ENCODE data around the gene MOB3C. TPM values are rescaled to one million over a fixed set of nuclear protein-coding genes. Genes with fewer than 3 reads are reported as not detected.

The MOB3C gene
- polyA plus RNA-seq, 1 donor from 2014 or later = 0.41 TPM

DNA sequence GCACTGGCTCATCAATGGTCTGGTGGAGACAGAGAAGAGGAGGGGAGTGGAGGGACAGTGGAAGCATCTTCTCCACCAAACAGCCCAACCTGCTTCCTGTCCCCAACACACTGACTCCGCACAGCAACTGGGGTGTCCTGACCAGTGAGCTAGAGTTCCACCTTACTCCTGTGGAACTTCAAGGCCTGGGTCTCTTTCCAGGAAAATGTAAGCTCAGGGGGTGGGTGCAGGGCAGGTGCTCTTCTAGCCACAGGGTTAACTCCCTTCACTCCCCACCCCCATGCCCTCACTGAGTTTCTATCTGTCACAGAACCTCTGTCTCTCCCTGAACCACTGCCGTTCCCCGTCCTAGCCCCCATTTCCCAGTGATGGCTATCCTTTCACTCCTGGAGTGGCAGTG, 876 bp downstream of the MOB3C start:
- no peak overlapping the region for H3K27ac ChIP-seq (ENCODE audit: low read length)
- H3K79me2 ChIP-seq (replicated peaks; ENCODE audit: insufficient read depth, low read length) = no peaks in the 10 kb centered on the region
- no peaks in the 10 kb centered on the region for H3F3A ChIP-seq (ENCODE audit: insufficient read depth, low read length, poor library complexity, severe bottlenecking)
- H3K27me3 ChIP-seq (ENCODE audit: insufficient read depth, low read depth, low read length) = peaks cover 21% of the 10 kb centered on the region
- H3K4me3 ChIP-seq (ENCODE audit: low read length) = peak overlapping the region; percentile 68
- no peaks in the 10 kb centered on the region for H4K20me1 ChIP-seq (ENCODE audit: insufficient read depth)
- no peaks in the 10 kb centered on the region for H3K9me2 ChIP-seq (ENCODE audit: insufficient read depth, low read length)
- no peak for TF ChIP-seq POLR2AphosphoS5 (IDR thresholded peaks at IDR 0.05)
- H3K36me3 ChIP-seq (ENCODE audit: insufficient read depth, low read length) = no peaks in the 10 kb centered on the region
- H3K9ac ChIP-seq (ENCODE audit: low read length) = no peak overlapping the region
- H3K9me3 ChIP-seq (ENCODE audit: low read length) = no peaks in the 10 kb centered on the region
- no peak overlapping the region for H2AFZ ChIP-seq (ENCODE audit: low read depth, low read length)
- no peak overlapping the region for H3K4me2 ChIP-seq (ENCODE audit: low read length)

- H2AFZ ChIP-seq (ENCODE audit: low read depth, low read length) = no peak overlapping the region
- H3K27ac ChIP-seq (ENCODE audit: low read length) = no peak overlapping the region
- no peak overlapping the region for H3K9ac ChIP-seq (ENCODE audit: low read length)
- no peak overlapping the region for H3K4me3 ChIP-seq (ENCODE audit: low read length)
- H3K79me2 ChIP-seq (replicated peaks; ENCODE audit: insufficient read depth, low read length) = no peaks in the 10 kb centered on the region
- H4K20me1 ChIP-seq (ENCODE audit: insufficient read depth) = no peaks in the 10 kb centered on the region
- TF ChIP-seq POLR2AphosphoS5 (IDR thresholded peaks at IDR 0.05) = no peak
- TF ChIP-seq EP300 (conservative IDR thresholded peaks at IDR 0.05; ENCODE audit: poor library complexity, severe bottlenecking) = no peak
- TF ChIP-seq EZH2 (IDR thresholded peaks at IDR 0.05; ENCODE audit: borderline replicate concordance, insufficient read depth, low read length, poor library complexity, severe bottlenecking) = no peak
- no peak for TF ChIP-seq TAF1 (IDR thresholded peaks at IDR 0.05; ENCODE audit: low read depth)
- TF ChIP-seq SMC3 (conservative IDR thresholded peaks at IDR 0.05; ENCODE audit: poor library complexity) = no peak
- TF ChIP-seq REST (IDR thresholded peaks at IDR 0.05; ENCODE audit: borderline replicate concordance) = no peak
- no peak for TF ChIP-seq MXI1 (conservative IDR thresholded peaks at IDR 0.05; ENCODE audit: poor library complexity, severe bottlenecking)
- no peak for TF ChIP-seq CTCF (IDR thresholded peaks at IDR 0.05; ENCODE audit: poor library complexity, severe bottlenecking)
- no peaks in the 10 kb centered on the region for H3K9me3 ChIP-seq (ENCODE audit: low read length)
- no peaks in the 10 kb centered on the region for H3K9me2 ChIP-seq (ENCODE audit: insufficient read depth, low read length)
- H3K27me3 ChIP-seq (ENCODE audit: insufficient read depth, low read depth, low read length) = peaks cover 21% of the 10 kb centered on the region
- H3K4me2 ChIP-seq (ENCODE audit: low read length) = no peak overlapping the region
- H3K36me3 ChIP-seq (ENCODE audit: insufficient read depth, low read length) = no peaks in the 10 kb centered on the region
- no peaks in the 10 kb centered on the region for H3F3A ChIP-seq (ENCODE audit: insufficient read depth, low read length, poor library complexity, severe bottlenecking)
Observed at GRCh38 chr1:46615088-46615487, 1.5 kb downstream of the MOB3C start.

- Histone ChIP-seq H3K9me2 (ENCODE audit: insufficient read depth, low read length) (no peaks in the 10 kb centered on the region), H4K20me1 (ENCODE audit: insufficient read depth) (no peaks in the 10 kb centered on the region), H3K9ac (ENCODE audit: low read length) (no peak overlapping the region), H2AFZ (ENCODE audit: low read depth, low read length) (no peak overlapping the region), H3K4me2 (ENCODE audit: low read length) (no peak overlapping the region), H3K27me3 (ENCODE audit: insufficient read depth, low read depth, low read length) (peaks cover 21% of the 10 kb centered on the region), H3K27ac (ENCODE audit: low read length) (no peak overlapping the region), H3K79me2 (replicated peaks; ENCODE audit: insufficient read depth, low read length) (no peaks in the 10 kb centered on the region), H3K36me3 (ENCODE audit: insufficient read depth, low read length) (no peaks in the 10 kb centered on the region), H3K9me3 (ENCODE audit: low read length) (no peaks in the 10 kb centered on the region), H3F3A (ENCODE audit: insufficient read depth, low read length, poor library complexity, severe bottlenecking) (no peaks in the 10 kb centered on the region), H3K4me3 (ENCODE audit: low read length) (no peak overlapping the region)
- TF ChIP-seq RAD21 (conservative IDR thresholded peaks at IDR 0.05) (no peak), CTCF (IDR thresholded peaks at IDR 0.05; ENCODE audit: poor library complexity, severe bottlenecking) (no peak), SMC3 (conservative IDR thresholded peaks at IDR 0.05; ENCODE audit: poor library complexity) (no peak), TAF1 (IDR thresholded peaks at IDR 0.05; ENCODE audit: low read depth) (no peak), REST (IDR thresholded peaks at IDR 0.05; ENCODE audit: borderline replicate concordance) (no peak), POLR2AphosphoS5 (IDR thresholded peaks at IDR 0.05) (no peak), EZH2 (IDR thresholded peaks at IDR 0.05; ENCODE audit: borderline replicate concordance, insufficient read depth, low read length, poor library complexity, severe bottlenecking) (no peak), EP300 (conservative IDR thresholded peaks at IDR 0.05; ENCODE audit: poor library complexity, severe bottlenecking) (no peak), MXI1 (conservative IDR thresholded peaks at IDR 0.05; ENCODE audit: poor library complexity, severe bottlenecking) (no peak)
Observed at GRCh38 chr1:46614604-46614984, 2.0 kb downstream of the MOB3C start.

All from neural cell (in vitro differentiated cells).